ENCODE data around the gene UGT2B10.

- TF ChIP-seq CTCF (conservative IDR thresholded peaks at IDR 0.05; ENCODE audit: low read length) (no peak), EZH2phosphoT487 (IDR thresholded peaks at IDR 0.05; ENCODE audit: borderline replicate concordance) (no peak)
These were observed 42.2 kb downstream of the UGT2B10 start for GRCh38 chr4:68858039-68858438.

Measured in Loucy (cell line).